GM13977 (cell line): ENCODE measurements around the gene COL3A1.

ENCODE experiments used
- DNase-seq: peaks from one replicate; pipeline ENCODE4 v3.0.0; 2012; ENCODE audit warnings: low spot score
- CTCF ChIP-seq: IDR thresholded peaks from 2 replicates; pipeline ENCODE4 v1.5.1; 2012; ENCODE audit warnings: mild to moderate bottlenecking, control low read depth; ENCODE audit not compliant: insufficient read depth; ENCODE audit errors: extremely low read depth, missing control alignments
- in situ Hi-C: fragments of 300-500 bp; cut with MboI; formaldehyde crosslinking; loops from one replicate; pipeline ENCODE4 v1.12.0; 2022; ENCODE audit warnings: low sequenced_read_pairs, low pct_unique_long_range_greater_than_20kb, mixed read lengths, inconsistent platforms; ENCODE audit not compliant: unreplicated experiment

Gene COL3A1

GRCh38 chr2:189018631-189019030, 44.5 kb downstream of the COL3A1 start:
- no peak for DNase-seq
- TF ChIP-seq CTCF = no peak
- in situ Hi-C loops = no loop called here

DNA sequence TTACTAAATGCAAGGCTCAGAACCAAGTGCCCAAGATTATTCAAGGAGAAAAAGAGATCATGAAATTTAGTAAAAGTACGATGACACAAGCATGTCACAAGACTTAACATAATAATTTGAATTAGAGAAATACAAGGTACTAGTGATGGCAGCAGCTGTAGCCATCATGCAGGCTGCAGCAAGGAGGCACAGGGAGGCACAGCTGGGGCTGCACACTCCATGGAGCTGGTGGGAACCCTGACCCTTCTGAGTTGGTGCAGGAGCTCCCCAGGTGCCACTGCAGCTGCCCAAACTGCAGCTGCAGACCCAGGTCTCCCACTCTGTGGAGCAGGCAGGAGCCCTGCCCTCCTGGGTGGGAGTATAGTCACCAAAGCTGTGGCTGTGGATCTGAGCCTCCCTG, 46.0 kb downstream of the COL3A1 start:
- no peak for TF ChIP-seq CTCF
- no peak for DNase-seq
- in situ Hi-C loops = no loop called here

GRCh38 chr2:189022053-189022481, 47.9 kb downstream of the COL3A1 start:
- TF ChIP-seq CTCF = no peak
- in situ Hi-C loops = no loop called here
- DNase-seq = no peak

DNA sequence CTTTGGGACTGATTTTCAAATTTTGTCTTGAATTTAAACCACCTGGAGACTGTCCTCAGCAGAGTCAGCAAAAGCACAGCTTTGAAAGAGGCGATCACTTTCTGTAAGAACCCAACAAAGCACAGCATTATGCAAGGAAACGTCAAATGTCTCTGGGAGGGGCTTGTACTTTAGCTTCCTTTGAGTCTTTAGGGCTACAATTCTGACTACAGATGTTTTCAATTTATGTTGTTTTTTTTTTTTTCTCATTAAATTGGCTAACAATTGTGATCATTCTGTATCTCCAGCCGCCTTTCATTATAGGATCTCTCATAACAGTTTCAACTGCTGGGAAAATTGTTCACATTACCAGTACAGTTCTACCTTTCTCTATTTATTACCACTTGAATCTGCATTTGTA, 48.3 kb downstream of the COL3A1 start:
- in situ Hi-C loops = no loop called here
- TF ChIP-seq CTCF = no peak
- no peak for DNase-seq

DNA sequence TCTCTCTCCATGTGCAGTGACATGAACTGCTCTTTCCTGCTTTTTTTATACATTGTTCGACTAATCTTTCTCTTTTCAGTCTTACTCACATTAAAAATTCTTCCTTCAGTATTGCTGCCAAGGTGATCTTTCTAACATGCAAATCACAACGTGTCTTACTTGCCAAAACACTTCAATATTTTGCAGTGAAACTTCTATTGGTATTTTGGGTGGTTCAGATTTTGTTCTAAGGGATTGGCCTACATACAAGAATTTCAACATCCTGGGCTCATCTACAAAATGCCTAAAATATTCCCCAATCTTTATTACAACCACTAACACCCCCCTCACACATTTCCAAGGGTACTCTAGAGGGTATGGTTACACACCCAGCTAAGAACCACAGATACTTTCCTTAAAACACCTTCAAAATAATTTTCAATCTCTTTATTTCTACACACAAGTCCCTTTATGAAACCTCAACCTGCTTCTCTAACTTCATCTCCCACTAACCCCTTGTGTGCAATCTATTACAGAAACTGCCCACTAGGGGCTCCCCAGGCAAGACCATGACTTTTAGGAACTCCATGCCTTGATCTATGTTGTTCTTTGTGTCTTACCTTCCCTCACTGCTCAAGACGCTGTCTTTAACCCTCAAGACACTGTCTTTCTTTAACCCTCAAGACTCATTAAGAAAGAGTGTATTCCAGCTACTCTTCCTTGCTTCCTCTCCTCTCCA, 50.9 kb downstream of the COL3A1 start:
- TF ChIP-seq CTCF = peak; percentile 33

GRCh38 chr2:189037518-189037917, 63.3 kb downstream of the COL3A1 start:
- no peak for DNase-seq
- no peak for TF ChIP-seq CTCF
- in situ Hi-C loops = no loop called here

More for the DNA sequence above, 50.9 kb downstream of the COL3A1 start:
- in situ Hi-C loops = no loop called here
- DNase-seq = no peak

DNA sequence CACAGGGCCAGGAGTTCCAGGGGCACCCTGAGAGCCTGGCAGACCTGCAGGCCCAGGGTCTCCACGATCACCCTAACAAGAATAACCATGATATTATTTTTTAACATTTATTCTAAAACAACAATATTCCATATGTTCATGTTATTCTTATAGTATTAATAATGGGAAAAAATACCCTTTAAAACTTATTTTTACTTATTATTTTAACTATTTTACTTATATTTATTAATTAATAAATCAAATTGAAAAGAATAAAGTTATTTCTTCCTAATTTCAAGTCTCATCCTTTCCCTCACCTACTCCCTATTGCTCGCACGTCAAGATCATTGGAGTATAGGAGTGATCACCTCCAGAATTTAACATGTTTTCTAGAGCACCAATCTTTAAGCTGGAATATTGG, 71.7 kb downstream of the COL3A1 start:
- in situ Hi-C loops = no loop called here
- TF ChIP-seq CTCF = no peak
- DNase-seq = no peak
